Stimulated activated CD4-positive, alpha-beta T cell treated with anti-CD3 and anti-CD28 coated beads, Interleukin-4, amount 100 ng/mL, for 24 hours (primary cell): ENCODE measurements around the gene TICRR.
A peak's percentile ranks its signal among the peaks of the same experiment; 100 is the strongest.

Experiments
- DNase-seq: peaks from one replicate; pipeline ENCODE4 v3.0.0-alpha.2; 2020

TICRR gene

DNA sequence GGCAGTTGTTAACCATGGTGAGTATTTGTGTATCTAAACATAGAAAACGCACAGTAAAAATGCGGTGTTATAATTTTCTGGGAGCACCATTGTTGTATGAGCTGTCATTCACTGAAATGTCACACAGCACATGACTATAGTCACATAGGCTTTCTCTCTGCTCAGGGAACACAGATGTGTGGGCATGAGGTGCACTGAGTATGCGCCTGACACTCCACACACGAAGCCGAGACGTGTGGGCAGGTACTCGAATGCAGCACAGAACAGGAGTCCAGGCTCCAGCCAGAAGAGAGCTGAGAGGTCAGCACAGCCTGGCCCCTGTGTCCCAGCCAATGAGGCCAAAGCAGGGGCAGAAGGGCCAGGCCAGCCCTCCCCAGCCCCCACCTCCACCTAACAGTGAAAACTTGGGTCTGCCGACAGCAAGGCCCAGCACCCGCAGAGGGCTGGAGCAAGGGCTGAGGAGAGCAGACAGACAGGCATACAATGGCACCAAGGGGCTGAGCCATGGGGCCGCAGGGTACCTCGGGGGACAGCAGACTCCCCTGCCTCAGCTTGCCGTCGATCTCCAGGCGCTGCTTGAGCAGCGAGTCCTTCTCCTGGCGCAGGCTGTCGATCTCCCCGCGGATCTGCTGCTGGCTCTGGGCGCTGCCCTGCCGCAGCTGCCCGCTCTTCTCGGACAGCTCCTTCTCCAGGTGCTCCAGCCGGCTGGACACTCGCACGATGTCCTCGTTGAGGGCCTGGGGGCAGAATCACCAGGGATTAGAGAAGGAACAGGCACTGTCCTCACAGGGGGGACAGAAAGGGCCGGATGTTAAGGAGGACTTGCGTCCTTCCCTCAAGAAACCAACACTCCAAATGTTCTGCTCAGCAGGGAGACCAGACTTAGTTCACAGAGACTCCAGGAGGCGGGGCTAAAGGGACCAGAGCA, 56.0 kb downstream of the TICRR start:
- DNase-seq = no peak

DNA sequence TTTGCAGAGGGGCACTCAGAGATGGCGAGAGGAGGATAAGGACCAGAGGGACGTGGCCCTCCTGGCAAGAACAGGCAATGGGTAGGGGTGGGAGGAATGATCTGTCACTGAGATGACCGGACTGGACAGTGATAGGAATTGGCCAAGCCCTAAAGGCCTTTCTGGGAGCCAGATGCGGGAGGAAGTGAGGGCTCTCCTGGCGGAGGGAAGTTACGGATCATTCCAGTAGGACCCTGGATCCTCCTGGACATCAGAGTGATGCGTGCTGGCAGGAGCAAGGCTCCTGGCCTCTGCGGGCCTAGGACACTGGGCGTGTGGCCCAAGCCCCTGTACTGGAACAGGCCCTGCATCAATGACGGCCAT, 56.6 kb downstream of the TICRR start:
- no peak for DNase-seq

DNA sequence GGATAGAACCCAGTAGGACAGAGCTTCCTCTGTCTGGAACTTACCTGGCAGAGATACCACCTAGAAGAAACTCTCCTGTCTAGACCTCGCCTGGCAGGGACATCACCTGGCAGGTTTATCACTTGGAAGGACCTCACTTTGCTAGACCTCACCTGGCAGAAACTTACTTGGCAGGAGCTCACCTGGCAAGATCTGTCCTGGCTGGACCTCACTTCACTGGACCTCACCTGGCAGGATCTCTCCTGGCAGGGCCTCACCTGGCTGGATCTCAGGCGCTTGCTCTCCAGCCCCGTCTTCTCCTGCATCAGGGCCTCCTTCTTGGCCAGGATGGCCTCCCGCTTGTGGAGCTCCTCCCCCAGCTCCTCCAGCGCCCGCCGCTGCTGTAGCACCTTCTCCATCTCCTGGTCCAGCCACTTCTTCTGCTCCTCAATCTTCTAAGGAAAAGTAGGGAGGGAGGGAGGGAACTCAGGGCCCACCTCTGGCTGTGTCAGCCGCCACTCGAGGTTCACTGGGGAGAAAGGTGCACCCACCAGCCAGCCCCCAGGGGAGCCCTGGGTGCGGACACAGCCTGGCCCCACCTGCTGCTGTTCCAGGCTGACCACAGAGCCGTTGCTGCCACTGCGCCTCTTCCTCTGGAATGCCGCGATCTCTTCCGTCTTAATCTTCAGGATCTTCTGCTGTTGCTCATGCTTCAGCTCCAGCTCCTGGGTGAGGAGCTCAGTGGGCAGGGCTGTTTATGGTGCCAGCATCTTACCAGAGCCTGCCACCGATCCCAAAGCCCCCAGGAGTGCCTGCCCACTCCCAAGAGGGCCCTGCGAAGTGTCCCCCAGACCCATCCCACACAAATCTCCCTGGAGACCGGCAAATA, 57.5 kb downstream of the TICRR start:
- no peak for DNase-seq

DNA sequence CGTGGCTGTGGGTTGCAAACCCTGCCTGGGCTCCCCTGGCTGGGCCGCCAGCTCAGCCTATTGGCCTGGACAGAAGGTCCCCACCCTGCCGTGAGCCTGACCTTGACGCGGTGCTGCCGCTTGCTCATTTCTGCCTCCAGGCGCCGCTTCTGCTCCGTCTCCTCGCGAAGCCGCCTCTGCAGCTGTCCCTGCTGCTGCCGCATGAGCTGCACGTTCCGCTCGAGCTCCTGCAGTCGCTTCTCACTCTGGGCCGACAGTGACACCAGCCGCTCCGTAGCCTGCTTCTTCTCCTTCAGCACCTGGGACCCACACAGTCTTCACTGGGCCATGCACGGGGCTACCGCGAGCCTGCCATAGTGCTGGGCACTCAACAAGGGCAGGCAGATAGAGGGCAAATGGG, 58.3 kb downstream of the TICRR start:
- no peak for DNase-seq

DNA sequence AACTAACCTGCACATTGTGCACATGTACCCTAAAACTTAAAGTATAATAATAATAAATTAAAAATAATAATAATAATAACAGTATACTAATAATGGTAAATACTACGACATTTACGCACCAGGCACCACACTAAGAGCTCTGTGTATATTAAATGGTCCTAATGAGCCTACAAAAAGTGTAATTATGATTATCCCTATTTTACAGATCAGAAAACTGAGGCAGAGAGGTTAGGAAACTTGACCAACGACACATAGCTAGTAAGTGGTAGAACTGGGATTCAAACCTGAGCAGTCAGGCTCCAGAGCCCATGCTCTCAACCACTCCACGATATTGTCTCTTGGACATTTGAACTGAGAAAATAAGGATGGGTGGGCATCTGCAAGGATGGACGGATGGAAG, 65.0 kb downstream of the TICRR start:
- DNase-seq = no peak

DNA sequence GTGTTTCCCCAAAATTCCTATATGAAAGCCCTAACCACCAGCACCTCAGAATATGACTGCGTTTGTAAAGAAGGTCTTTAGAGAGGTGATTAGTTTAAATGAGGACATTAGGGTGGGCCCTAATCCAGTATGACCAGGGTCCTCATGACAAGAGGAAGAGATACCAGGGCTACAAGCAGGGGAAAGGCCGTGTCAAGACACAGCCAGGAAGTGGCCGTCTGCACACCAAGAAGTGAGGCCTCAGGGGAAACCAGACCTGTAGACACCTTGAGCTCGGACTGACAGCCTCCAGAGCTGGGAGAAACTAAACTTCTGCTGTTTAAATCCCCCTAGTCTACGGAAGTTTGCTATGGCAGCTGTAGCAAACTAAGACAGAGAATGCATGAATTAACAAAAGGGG, 65.8 kb downstream of the TICRR start:
- no peak for DNase-seq

DNA sequence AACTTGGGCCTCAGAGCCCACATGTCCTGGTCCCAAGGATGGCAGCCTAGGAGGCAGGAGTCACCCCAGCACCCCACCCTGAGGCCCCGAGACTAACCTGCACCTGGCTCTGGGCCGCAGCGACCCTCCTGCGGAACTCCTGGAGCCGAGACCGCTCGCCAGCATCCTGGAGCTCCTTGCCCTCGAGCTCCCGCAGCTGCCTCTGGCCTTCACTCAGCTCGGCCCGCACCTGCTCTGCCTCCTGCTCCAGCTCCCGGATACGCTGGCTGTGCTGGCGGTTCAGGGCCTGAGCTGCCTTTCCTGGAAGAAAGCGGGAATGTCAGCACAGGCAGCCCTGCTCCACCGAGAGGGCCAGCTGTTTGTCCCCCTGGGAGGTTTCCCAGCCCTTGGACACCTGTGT, 66.8 kb downstream of the TICRR start:
- DNase-seq = no peak

DNA sequence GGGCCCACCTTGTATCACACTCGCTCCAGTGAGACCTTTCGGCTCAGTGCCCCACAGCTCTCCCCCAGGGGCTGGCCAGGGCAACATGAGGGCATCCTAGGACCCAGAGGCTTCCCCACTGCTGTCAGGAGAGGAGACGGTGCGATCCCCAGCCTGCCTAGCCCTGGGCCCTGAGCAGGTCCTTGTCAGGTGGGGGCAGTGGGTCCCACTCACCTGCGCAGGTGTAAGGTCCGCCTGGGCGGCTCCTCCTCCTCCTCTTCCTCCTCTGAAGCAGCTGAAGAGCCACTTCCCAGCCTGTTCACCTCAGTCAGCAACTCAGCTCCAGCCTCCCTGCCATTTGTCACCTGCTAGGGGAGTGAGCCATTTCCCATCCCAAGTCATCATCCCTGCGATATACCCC, 70.4 kb downstream of the TICRR start:
- DNase-seq = no peak

DNA sequence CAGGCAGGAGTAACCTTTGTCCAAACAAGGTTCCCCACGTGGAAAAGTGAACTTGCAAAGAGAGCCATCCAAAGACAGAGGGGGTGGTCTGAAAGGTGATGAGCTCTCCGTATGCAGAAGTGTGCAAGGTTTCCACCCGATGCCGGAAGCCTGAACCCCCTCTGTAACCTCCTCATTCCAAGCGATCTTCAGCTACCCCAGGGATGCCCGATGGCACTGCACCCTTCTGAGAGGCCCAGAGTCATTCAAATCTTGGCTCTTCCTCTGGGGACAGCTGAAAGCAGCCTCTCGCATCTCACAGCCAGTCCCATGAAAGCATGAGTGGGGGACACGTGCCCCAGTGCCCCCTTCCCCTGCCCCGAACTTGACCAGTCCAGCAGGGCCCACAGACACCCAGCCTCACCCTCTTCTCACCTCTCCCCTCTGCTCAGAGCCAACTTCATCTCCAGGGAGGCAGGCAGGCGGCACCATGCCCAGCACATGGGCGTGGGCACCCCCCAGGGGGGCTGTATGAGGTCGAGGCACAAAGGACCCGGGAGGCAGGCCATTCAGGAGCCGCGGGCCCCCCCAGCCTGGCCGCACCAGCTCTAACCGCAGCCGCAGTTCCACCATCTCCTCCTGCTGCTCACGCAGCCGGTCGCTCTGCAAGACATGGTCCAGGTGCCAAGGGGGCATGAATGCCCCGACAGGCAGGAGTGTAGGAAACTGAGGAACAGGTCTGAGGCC, 71.3 kb downstream of the TICRR start:
- no peak for DNase-seq

DNA sequence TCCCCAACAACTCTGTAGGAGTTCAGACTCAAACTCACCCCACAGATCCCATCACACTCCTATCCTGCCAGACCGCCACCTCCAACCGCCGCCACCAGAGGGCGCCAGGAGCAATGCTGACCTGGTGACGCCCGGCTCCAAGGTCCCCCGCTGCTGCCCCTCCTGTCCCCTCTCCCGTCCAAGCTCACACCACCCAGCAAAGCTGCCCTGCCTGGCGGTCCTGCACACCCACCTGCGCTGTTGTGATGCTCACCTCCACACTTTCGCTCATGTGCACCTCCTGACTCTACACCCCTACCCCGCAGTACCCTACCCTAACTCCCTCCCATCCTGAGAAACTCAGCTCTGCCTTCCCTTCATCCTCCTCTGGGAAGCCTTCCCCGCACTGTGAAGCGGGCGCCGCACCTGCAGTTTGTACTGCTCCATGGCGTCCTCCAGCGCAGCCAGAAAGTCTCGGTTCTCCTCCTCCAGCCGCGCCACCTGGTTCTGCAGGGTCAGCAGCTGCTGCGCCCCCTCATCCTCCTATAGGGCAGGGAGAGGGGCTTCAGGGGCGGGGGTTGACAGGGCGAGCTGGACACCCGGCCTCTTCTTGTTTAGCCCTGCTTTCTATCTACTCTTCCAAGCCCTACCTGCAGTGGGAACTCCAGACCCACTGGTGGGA, 72.1 kb downstream of the TICRR start:
- DNase-seq = peak; percentile 60

DNA sequence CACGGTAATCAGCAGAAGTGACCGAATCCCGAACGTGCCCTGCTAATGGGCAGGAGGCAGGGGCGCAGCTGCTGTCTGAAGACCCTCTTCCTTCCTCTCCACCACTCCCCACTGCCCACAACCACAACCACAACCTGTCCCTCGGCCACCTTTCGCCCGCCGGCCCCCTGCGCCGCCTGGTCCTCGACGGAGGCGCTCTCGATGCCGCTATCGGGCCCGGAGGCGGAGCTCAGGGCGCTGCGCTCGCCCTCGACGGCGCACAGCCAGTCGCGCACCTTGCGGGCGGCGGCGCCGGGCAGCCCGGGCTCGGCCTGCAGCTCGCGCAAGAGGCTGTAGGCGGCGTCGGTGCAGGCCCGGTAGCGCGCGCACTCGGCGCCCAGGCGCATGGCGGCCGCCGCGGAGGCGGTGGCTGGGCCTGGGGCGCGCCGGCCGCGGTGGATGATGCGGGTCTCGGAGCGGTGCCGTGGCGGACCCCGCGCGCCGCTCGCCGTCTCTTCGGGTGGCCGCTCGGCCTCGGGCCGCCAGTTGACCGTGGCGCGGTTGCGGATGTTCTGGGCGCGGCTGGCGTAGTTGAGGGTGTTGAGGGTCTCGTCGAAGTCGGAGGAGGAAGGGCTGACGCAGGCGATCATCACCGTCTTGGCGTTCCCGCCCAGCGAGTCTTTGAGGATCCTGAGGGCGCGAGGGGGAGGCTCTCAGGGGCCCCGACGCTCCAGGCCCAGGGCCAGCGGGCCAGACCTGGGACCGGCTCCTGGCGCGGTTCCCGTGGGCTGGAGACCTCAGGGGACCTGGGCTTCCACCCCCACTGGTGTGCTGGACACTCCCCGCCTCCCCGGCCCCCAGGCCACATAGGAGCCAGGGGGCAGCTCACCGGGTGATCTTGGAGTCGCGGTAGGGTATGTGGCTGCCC, 73.1 kb downstream of the TICRR start:
- DNase-seq = no peak

DNA sequence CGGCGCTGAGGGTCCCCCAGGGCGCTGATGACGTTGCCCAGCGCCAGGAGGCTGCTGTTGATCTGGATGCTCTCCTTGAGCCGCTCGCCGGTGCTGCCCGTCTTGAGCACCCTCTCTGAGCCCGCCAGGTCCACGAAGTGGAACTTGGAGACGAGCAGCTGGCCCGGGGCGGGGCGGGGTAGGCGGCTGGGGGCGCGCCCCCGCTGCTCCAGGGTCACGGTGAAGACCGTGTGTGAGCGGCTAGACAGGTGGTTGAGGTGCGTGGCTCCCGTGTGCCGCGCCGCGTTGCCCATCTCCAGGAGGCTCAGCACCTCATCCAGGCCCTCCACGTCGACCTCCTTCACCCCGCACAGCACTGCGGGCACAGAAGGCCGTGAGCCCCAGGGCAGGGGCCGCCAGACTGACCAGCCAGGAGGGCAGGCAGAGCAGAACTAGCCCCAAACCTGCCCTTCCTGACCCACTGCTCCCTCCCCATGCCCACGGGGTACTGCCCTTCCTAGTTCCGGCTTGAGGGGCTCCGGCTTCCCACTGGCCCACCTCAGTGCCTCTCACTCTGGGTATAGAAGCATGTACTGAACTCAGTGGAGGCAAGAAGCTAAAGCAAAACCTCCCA, 73.8 kb downstream of the TICRR start:
- no peak for DNase-seq

DNA sequence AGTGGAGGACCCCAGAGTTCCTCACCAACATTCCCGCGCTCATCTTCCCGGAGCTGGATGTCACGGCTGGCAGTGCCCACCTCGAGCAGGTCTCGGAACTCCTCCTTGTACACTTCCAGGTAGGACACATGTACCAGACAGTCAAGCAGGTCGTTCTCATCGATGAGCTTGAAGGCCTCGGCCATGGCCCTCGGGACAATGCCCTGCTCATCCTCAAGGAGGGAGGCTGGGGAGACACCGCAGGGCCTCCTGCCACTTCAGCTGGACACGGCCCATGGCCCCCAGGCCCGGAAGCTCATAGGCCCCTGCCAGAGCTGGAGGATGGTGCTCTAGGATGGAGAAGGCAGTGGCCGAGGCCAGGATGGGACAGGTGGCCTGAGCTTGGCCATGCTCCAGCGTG, 74.4 kb downstream of the TICRR start:
- DNase-seq = no peak

DNA sequence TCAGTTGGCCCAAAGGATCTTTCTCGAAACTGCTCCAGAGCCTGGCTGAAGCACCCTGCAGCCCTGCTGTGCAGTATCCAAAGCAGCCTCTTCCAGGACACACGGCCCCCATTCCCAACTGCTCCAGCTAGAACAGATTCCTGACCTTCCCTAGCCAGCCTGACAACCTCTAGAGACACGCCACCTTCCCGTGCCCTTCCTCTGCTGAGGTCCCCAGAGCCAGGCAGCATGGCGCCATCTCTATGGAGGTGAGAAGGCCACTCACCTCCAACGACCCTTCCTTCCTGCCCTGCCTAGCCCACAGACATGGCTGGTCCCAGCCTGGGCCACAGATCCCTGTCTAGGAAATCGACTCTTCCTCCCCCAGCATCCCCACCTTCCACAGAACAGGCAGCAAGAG, 76.9 kb downstream of the TICRR start:
- DNase-seq = no peak

DNA sequence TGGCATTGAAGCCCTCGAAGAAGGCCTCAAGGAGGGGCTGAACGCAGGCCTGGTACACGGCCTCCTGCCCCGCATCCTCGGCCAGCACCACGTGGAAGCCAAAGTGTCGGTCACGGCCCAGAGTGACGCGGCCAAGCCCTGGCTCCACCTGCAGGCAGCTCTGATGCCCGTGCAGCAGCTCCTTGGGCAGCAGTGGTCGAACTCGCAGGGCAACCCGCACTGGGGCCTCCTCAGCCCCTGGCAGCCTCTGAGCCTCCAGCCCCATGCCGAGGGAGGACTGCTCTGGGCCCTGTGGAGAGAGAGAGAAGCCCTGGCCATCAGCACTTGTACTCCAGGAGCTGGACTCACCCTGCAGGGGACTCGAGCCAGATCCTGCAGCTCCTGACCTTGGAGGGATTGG, 77.4 kb downstream of the TICRR start:
- DNase-seq = no peak

DNA sequence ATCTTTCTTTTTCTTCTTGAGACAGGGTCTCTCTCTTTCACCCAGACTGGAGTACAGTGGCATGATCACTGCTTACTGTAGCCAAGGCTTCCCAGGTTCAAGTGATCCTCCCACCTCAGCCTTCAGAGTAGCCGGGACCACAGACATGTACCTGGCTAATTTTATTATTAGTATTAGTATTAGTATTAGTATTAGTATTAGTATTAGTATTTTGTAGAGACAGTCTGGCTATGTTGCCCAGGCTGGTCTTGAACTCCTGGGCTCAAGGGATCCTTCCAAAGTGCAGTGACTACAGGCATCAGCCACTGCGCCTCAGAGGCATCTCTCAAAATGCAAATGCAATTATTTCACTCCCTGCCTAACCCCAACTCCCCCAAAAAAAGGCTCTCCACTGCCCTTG, 78.3 kb downstream of the TICRR start:
- DNase-seq = no peak

DNA sequence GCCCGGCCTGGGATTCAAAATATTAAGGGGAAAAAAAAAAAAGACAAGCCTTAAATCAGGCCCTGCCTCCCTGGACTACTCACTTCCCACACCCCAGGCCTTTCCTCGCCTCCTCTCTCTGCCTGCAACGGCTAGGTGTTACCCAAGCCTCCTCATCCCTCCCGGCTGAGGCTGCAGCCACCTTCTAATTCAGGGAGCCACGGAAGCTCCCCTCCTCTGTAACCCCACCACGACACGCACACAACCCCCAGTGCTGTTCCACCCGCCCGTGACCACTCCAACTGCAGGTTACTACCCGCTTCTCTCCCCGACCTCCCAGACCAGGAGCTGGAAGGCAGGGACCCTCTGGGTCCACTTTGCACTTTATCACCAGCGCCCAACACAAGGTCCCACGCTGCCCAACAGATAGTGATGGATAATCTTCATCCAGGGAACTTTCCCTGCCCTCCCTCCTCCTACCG, 79.1 kb downstream of the TICRR start:
- DNase-seq = no peak

DNA sequence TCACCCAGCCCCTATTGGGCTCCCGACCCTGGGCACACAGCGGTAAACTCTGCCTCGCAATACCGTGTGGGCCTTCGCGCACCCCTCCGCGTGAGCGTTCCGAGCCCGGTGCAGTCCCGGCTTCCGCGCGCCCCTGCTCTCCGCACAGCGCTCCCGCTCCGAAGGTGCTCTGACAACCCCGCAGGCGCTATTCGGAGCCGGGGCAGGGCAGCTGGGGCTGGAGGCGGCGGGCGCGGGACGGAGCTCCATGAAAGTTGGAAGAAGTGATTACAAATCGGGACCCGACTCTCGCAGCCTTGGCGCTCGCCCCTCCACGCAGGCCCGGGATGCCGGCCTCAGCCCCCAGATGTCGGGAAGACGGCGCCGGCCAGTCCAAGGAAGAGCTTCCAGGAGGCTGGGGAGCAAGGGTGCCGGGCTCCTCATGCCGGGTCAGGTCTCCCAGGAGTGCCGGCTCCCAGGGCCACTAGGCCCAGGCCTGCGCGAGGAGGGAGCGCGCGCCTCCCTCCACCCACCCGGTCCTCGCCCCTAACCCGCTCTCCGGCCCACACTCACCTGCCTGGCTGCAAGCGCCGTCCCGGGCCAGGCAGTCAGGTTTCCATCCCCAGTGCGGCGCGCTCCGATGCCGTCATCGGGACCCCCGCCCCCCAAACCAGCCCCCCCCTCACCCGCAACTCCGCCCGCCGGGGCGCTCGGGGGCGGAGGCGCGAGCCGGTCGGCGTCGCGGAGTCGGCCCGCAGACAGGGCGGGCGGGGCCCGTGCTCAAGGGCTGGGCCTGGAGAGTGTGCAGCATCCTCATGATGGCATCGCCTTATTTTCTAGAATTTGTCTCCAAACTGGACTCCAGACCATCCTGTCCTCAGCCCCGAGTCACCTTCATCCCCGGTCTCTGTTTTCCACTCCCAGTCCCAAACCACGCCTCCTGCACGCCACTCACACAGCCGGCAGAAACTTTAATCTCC, 79.9 kb downstream of the TICRR start, which contains the start of gene KIF7:
Gene KIF7 (minus strand): TSS at position 621 of the 959 bp plus-strand sequence. CDS start 2,537 bp downstream, outside the sequence.
- no peak for DNase-seq

DNA sequence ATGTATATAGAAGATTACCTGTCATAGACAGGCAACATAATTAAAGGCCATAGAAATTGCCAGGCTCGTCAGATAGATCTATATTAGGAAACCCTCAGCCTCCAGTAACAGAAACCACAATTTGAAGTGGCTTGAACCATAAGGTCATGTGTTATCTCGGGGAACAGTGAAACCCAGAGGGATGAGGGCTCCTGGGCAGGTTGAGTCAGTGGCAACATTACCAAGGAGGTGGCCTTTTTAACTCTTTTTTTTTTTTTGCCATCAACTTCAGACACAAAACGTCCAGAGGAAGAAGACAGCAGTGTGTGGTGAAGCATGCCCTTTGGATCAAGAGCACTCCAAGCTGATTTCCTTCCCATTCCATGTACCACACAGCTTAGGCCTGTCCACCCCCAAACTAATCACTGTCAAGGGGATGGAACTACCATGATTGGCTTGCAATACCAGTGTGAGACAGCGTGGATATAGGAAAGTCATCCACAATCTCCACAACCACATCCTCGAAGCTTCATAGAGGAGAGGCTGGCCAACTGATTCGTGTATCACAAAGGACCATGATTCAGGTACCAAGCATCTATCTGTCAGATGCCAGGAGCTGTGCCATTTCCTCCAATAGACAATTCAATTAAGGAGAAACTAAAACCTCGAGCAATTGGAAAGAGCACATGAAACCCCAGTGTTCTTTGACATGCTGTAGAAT, 81.0 kb downstream of the TICRR start:
- no peak for DNase-seq
